WTC11 (cell line): ENCODE data around the gene MYOG.

Source experiments
- CREM ChIP-seq: sonication (generic); formaldehyde crosslinking; IDR thresholded peaks from 2 replicates; pipeline ENCODE4 v1.8.1; 2022; ENCODE audit warnings: mild to moderate bottlenecking, missing genetic modification reagents, moderate library complexity
- ESRRA ChIP-seq: sonication (generic); formaldehyde crosslinking; IDR thresholded peaks from 2 replicates; pipeline ENCODE4 v1.8.1; 2022; ENCODE audit warnings: mild to moderate bottlenecking, missing genetic modification reagents, borderline replicate concordance
- FOXJ3 ChIP-seq: sonication (generic); formaldehyde crosslinking; IDR thresholded peaks from 2 replicates; pipeline ENCODE4 v1.9.0; 2021; ENCODE audit warnings: missing genetic modification reagents, mild to moderate bottlenecking, borderline replicate concordance
- NR3C1 ChIP-seq: sonication (generic); formaldehyde crosslinking; conservative IDR thresholded peaks from 2 replicates; pipeline ENCODE4 v1.8.1; 2023; ENCODE audit warnings: low read depth, mild to moderate bottlenecking, missing genetic modification reagents
- SMAD4 ChIP-seq: sonication (generic); formaldehyde crosslinking; IDR thresholded peaks from 2 replicates; pipeline ENCODE4 v1.8.0; 2022; ENCODE audit warnings: mild to moderate bottlenecking, missing genetic modification reagents
- TCF7 ChIP-seq: sonication (generic); formaldehyde crosslinking; IDR thresholded peaks from 2 replicates; pipeline ENCODE4 v1.8.0; 2022; ENCODE audit warnings: mild to moderate bottlenecking, low read depth, missing genetic modification reagents, moderate library complexity
- TF ChIP-seq, protein P1 (sequence below): fragments of 200-600 bp; IDR thresholded peaks from 2 replicates; pipeline ENCODE4 v1.8.0; 2022; ENCODE audit warnings: antibody characterized with exemption
- TF ChIP-seq, protein P2 (sequence below): sonication (generic); formaldehyde crosslinking; IDR thresholded peaks from 2 replicates; pipeline ENCODE4 v1.8.0; 2022; ENCODE audit warnings: mild to moderate bottlenecking, missing genetic modification reagents
- TF ChIP-seq, protein P3 (sequence below): sonication (generic); formaldehyde crosslinking; IDR thresholded peaks from 2 replicates; pipeline ENCODE4 v1.8.0; 2023; ENCODE audit warnings: missing genetic modification reagents, mild to moderate bottlenecking, borderline replicate concordance
- TF ChIP-seq, protein P4 (sequence below): sonication (generic); formaldehyde crosslinking; IDR thresholded peaks from 2 replicates; pipeline ENCODE4 v1.8.0; 2022; ENCODE audit warnings: mild to moderate bottlenecking, missing genetic modification reagents

DNA sequence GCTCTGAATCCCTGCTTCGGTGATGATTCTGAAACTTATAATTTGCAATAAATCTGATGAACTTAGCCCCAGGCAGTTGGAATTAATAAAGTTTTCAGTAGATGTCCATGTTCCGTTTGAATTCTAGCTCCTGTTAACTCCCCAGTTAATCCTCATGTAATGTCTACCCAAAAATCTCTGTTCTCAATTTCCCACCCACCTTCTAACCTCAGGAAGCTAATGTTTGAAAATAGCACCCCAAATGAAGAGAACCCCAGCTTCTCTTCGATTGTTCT is 3.6 kb downstream of the MYOG start:
- TF ChIP-seq NR3C1 (no peak), CREM (CRISPR knock-in tag) (no peak), FOXJ3 (CRISPR knock-in tag) (no peak), TCF7 (CRISPR knock-in tag) (no peak), ESRRA (CRISPR knock-in tag) (no peak), SMAD4 (CRISPR knock-in tag) (no peak)
- TF ChIP-seq, protein P1, sequence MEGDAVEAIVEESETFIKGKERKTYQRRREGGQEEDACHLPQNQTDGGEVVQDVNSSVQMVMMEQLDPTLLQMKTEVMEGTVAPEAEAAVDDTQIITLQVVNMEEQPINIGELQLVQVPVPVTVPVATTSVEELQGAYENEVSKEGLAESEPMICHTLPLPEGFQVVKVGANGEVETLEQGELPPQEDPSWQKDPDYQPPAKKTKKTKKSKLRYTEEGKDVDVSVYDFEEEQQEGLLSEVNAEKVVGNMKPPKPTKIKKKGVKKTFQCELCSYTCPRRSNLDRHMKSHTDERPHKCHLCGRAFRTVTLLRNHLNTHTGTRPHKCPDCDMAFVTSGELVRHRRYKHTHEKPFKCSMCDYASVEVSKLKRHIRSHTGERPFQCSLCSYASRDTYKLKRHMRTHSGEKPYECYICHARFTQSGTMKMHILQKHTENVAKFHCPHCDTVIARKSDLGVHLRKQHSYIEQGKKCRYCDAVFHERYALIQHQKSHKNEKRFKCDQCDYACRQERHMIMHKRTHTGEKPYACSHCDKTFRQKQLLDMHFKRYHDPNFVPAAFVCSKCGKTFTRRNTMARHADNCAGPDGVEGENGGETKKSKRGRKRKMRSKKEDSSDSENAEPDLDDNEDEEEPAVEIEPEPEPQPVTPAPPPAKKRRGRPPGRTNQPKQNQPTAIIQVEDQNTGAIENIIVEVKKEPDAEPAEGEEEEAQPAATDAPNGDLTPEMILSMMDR = no peak
- TF ChIP-seq, protein P2, sequence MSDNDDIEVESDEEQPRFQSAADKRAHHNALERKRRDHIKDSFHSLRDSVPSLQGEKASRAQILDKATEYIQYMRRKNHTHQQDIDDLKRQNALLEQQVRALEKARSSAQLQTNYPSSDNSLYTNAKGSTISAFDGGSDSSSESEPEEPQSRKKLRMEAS (CRISPR knock-in tag) = no peak
- TF ChIP-seq, protein P3, sequence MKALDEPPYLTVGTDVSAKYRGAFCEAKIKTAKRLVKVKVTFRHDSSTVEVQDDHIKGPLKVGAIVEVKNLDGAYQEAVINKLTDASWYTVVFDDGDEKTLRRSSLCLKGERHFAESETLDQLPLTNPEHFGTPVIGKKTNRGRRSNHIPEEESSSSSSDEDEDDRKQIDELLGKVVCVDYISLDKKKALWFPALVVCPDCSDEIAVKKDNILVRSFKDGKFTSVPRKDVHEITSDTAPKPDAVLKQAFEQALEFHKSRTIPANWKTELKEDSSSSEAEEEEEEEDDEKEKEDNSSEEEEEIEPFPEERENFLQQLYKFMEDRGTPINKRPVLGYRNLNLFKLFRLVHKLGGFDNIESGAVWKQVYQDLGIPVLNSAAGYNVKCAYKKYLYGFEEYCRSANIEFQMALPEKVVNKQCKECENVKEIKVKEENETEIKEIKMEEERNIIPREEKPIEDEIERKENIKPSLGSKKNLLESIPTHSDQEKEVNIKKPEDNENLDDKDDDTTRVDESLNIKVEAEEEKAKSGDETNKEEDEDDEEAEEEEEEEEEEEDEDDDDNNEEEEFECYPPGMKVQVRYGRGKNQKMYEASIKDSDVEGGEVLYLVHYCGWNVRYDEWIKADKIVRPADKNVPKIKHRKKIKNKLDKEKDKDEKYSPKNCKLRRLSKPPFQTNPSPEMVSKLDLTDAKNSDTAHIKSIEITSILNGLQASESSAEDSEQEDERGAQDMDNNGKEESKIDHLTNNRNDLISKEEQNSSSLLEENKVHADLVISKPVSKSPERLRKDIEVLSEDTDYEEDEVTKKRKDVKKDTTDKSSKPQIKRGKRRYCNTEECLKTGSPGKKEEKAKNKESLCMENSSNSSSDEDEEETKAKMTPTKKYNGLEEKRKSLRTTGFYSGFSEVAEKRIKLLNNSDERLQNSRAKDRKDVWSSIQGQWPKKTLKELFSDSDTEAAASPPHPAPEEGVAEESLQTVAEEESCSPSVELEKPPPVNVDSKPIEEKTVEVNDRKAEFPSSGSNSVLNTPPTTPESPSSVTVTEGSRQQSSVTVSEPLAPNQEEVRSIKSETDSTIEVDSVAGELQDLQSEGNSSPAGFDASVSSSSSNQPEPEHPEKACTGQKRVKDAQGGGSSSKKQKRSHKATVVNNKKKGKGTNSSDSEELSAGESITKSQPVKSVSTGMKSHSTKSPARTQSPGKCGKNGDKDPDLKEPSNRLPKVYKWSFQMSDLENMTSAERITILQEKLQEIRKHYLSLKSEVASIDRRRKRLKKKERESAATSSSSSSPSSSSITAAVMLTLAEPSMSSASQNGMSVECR (CRISPR knock-in tag) = no peak
- TF ChIP-seq, protein P4, sequence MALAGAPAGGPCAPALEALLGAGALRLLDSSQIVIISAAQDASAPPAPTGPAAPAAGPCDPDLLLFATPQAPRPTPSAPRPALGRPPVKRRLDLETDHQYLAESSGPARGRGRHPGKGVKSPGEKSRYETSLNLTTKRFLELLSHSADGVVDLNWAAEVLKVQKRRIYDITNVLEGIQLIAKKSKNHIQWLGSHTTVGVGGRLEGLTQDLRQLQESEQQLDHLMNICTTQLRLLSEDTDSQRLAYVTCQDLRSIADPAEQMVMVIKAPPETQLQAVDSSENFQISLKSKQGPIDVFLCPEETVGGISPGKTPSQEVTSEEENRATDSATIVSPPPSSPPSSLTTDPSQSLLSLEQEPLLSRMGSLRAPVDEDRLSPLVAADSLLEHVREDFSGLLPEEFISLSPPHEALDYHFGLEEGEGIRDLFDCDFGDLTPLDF (CRISPR knock-in tag) = no peak
